HG03342 (cell line): ENCODE data around the gene ABHD16B.
"Not testable (repeated sequence)": the region's sequence is repeated elsewhere in the genome, so short reads cannot be mapped to it uniquely, and the experiment has no call there.

Experiments used
- ATAC-seq: cut with Tn5 transposase; IDR thresholded peaks from one replicate; pipeline ENCODE4 v1.9.1; 2021; ENCODE audit warnings: mild to moderate bottlenecking, moderate library complexity; ENCODE audit not compliant: unreplicated experiment

Gene ABHD16B

GRCh38 chr20:63877755-63878470, 16.6 kb downstream of the ABHD16B start:
- no peak for ATAC-seq

GRCh38 chr20:63878899-63879663, 17.8 kb downstream of the ABHD16B start:
- no peak for ATAC-seq

GRCh38 chr20:63880901-63881300, 19.6 kb downstream of the ABHD16B start:
- ATAC-seq: not testable (repeated sequence)

- no peak for ATAC-seq
These were observed 20.3 kb downstream of the ABHD16B start for GRCh38 chr20:63881451-63882226.

GRCh38 chr20:63882257-63883200, 21.2 kb downstream of the ABHD16B start:
- no peak for ATAC-seq

- ATAC-seq: no peak
These were observed 21.9 kb downstream of the ABHD16B start for GRCh38 chr20:63883201-63883593.

- ATAC-seq: no peak
These were observed 23.4 kb downstream of the ABHD16B start for GRCh38 chr20:63884506-63885263.

GRCh38 chr20:63885264-63886053, 24.2 kb downstream of the ABHD16B start:
- no peak for ATAC-seq

- no peak for ATAC-seq
These were observed 24.7 kb downstream of the ABHD16B start for GRCh38 chr20:63886054-63886419.

GRCh38 chr20:63886921-63887320, 25.6 kb downstream of the ABHD16B start:
- no peak for ATAC-seq

GRCh38 chr20:63889241-63890200, 28.2 kb downstream of the ABHD16B start:
- no peak for ATAC-seq

- no peak for ATAC-seq
These were observed 28.9 kb downstream of the ABHD16B start for GRCh38 chr20:63890201-63890576.

- no peak for ATAC-seq
These were observed 29.3 kb downstream of the ABHD16B start for GRCh38 chr20:63890616-63891015.

GRCh38 chr20:63891061-63892002, 30.0 kb downstream of the ABHD16B start:
- ATAC-seq: no peak

GRCh38 chr20:63892402-63892801, 31.1 kb downstream of the ABHD16B start:
- ATAC-seq: no peak

GRCh38 chr20:63893999-63894357, 32.7 kb downstream of the ABHD16B start:
- no peak for ATAC-seq
